ENCODE results near the gene ZBTB20. TPM values are rescaled to one million over a fixed set of nuclear protein-coding genes. Genes with fewer than 3 reads are reported as not detected.

The ZBTB20 gene
- total and polyA plus RNA-seq, 4 donors, result 0.88 to 83.2 (median 20.4) TPM

DNA sequence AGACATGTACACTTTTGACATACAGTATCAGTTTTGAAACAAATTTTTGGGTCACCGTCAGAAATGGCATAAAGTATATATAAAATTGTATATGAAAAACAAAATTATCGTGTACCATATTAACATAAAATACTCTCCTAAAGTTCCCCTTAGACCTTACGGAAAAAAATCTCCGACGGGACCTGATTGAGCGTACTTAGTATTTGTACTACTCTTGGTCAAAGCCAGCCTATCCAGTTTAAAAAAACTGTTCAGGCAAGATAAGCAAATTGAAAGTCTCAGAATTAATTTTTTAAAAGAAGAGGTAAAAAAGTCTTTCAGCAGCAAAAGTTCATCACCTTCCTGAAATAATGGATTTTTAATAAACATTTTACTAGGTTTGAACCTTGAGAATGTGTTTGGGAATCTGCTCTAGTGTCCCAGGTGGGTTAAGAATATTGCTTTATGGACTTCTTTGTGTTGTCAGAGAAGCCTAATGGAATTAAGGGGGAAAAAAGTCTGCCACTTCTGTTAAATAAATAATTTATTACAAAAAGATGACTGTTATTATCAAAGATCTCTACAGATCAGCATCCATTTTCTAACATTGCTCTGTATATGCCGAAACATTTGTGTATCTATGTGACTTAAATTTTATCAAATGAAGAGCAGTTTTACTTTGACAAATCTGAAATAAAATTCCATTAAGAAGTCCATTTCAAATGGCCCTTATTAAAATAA lies 48.6 kb downstream of the ZBTB20 start:
- 64% methylated on average over 7 of the region's 7 CpGs for WGBS
- no peak for DNase-seq (ENCODE audit: low spot score)
- Histone ChIP-seq H3K9me3 (ENCODE audit: control insufficient read depth in 4 of 4, low read length in 3 of 4) (no peaks in the 10 kb centered on the region), H3K4me1 (ENCODE audit: control insufficient read depth in 4 of 4, insufficient read depth in 4 of 4, low read length in 3 of 4) (peaks cover under 1 to 22% (median 17%) of the 10 kb centered on the region in 4 donors), H3K9ac (ENCODE audit: low read depth in 1 of 2, low read length in 2 of 2) (no peak overlapping the region), H3K27ac (ENCODE audit: low read depth in 1 of 2, low read length in 2 of 2) (no peak overlapping the region), H3K36me3 (ENCODE audit: control insufficient read depth in 4 of 4, insufficient read depth in 3 of 4, low read depth in 1 of 4, low read length in 3 of 4) (peaks cover 0 to 2% (median 0%) of the 10 kb centered on the region in 4 donors), H3K4me3 (ENCODE audit: low read depth in 1 of 3, low read length in 3 of 3) (no peak overlapping the region), H3K27me3 (ENCODE audit: control insufficient read depth in 4 of 4, insufficient read depth in 4 of 4, low read length in 3 of 4) (no peaks in the 10 kb centered on the region)
- TF ChIP-seq FOXA2 (IDR thresholded peaks at IDR 0.05) (no peak), TAF1 (conservative IDR thresholded peaks at IDR 0.05) (no peak), GABPA (IDR thresholded peaks at IDR 0.05 in 1 of 2, conservative IDR thresholded peaks at IDR 0.05 in 1 of 2) (no peak)

DNA sequence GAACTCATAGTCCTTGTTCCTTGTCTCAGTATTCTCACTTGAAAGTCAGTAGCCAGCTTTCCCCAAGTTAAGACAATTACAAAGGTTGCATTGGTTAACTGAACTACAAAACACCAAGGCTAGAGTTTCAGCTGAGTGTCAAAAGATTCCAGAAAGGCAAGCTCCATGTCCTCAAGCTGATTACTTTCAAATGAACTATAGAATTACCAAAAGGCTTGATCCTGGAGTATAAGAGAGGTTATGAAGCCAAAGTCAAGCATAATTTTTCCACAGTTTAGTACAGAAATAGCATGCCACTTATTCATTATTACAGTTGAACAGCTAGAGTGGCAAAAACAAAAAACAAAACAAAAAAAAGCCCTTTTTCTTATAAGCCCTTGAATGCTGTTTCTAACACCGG lies 51.9 kb downstream of the ZBTB20 start:
- 88% methylated on average over 1 of the region's 1 CpG for WGBS
- peaks cover 1 to 24% (median 13%) of the 10 kb centered on the region in 4 donors for H3K4me1 ChIP-seq (ENCODE audit: control insufficient read depth in 4 of 4, insufficient read depth in 4 of 4, low read length in 3 of 4)
- H3K36me3 ChIP-seq (ENCODE audit: control insufficient read depth in 4 of 4, insufficient read depth in 3 of 4, low read depth in 1 of 4, low read length in 3 of 4), result no peaks in the 10 kb centered on the region
- H3K27ac ChIP-seq (ENCODE audit: low read depth in 1 of 2, low read length in 2 of 2), result no peak overlapping the region
- no peak overlapping the region for H3K9ac ChIP-seq (ENCODE audit: low read depth in 1 of 2, low read length in 2 of 2)
- TF ChIP-seq HNF4G (IDR thresholded peaks at IDR 0.05) (no peak), FOXA1 (IDR thresholded peaks at IDR 0.05) (no peak), RAD21 (IDR thresholded peaks at IDR 0.05) (no peak), RXRA (IDR thresholded peaks at IDR 0.05) (no peak), HNF4A (conservative IDR thresholded peaks at IDR 0.05) (no peak), TAF1 (conservative IDR thresholded peaks at IDR 0.05) (no peak)
- TF ChIP-seq, protein P1, sequence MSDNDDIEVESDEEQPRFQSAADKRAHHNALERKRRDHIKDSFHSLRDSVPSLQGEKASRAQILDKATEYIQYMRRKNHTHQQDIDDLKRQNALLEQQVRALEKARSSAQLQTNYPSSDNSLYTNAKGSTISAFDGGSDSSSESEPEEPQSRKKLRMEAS (IDR thresholded peaks at IDR 0.05), result no peak
- DNase-seq (ENCODE audit: low spot score), result no peak
- no peak overlapping the region for H3K4me3 ChIP-seq (ENCODE audit: low read depth in 1 of 3, low read length in 3 of 3)
- no peaks in the 10 kb centered on the region for H3K27me3 ChIP-seq (ENCODE audit: control insufficient read depth in 4 of 4, insufficient read depth in 4 of 4, low read length in 3 of 4)
- H3K9me3 ChIP-seq (ENCODE audit: control insufficient read depth in 4 of 4, low read length in 3 of 4), result no peaks in the 10 kb centered on the region

DNA sequence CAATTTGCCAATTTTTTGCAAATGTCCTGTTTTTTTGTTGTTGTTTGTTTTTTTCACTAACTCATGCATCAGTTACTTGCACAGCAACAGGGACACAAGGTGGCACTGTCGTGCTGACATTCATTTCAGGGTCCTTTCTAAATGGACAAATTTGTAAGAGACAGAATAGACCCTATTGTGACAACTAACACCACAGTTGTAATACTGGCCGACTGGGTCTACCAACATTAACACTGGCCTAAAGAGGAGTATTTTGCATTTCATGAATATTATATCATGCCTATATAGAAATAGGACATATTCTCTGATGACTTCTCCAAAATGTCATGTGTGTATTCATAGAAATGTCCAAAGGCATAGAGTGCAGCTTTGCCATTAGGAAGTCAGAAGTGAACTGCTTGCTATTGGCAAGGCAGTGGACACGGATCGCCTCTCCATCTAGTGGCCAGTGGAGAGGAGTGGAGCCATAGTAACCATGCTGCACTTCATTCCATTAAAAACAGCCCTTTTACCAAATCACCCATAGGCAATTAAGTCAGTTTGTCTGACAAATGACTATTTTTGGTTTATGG lies 54.8 kb downstream of the ZBTB20 start:
- peaks cover 4 to 14% (median 6%) of the 10 kb centered on the region in 4 donors for H3K4me1 ChIP-seq (ENCODE audit: control insufficient read depth in 4 of 4, insufficient read depth in 4 of 4, low read length in 3 of 4)
- WGBS, result 12% methylated on average over 4 of the region's 4 CpGs
- H3K27me3 ChIP-seq (ENCODE audit: control insufficient read depth in 4 of 4, insufficient read depth in 4 of 4, low read length in 3 of 4), result no peaks in the 10 kb centered on the region

More for the DNA sequence above, 54.8 kb downstream of the ZBTB20 start:
- no peak for TF ChIP-seq EGR1 (IDR thresholded peaks at IDR 0.05; ENCODE audit: low read depth in 2 of 2)
- no peak for TF ChIP-seq TAF1 (conservative IDR thresholded peaks at IDR 0.05)
- TF ChIP-seq, protein P2, sequence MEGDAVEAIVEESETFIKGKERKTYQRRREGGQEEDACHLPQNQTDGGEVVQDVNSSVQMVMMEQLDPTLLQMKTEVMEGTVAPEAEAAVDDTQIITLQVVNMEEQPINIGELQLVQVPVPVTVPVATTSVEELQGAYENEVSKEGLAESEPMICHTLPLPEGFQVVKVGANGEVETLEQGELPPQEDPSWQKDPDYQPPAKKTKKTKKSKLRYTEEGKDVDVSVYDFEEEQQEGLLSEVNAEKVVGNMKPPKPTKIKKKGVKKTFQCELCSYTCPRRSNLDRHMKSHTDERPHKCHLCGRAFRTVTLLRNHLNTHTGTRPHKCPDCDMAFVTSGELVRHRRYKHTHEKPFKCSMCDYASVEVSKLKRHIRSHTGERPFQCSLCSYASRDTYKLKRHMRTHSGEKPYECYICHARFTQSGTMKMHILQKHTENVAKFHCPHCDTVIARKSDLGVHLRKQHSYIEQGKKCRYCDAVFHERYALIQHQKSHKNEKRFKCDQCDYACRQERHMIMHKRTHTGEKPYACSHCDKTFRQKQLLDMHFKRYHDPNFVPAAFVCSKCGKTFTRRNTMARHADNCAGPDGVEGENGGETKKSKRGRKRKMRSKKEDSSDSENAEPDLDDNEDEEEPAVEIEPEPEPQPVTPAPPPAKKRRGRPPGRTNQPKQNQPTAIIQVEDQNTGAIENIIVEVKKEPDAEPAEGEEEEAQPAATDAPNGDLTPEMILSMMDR (IDR thresholded peaks at IDR 0.05; ENCODE audit: low read depth, low read length, missing input control), result peak; percentile 77
- TF ChIP-seq, protein P1 (IDR thresholded peaks at IDR 0.05), result no peak
- no peak for TF ChIP-seq NR2F2 (IDR thresholded peaks at IDR 0.05)
- TF ChIP-seq HNF4G (IDR thresholded peaks at IDR 0.05), result no peak
- peak; percentile 90 to 93 for TF ChIP-seq RAD21 (IDR thresholded peaks at IDR 0.05)
- peak; percentile 52 for TF ChIP-seq YY1 (IDR thresholded peaks at IDR 0.05)
- TF ChIP-seq, protein P3, sequence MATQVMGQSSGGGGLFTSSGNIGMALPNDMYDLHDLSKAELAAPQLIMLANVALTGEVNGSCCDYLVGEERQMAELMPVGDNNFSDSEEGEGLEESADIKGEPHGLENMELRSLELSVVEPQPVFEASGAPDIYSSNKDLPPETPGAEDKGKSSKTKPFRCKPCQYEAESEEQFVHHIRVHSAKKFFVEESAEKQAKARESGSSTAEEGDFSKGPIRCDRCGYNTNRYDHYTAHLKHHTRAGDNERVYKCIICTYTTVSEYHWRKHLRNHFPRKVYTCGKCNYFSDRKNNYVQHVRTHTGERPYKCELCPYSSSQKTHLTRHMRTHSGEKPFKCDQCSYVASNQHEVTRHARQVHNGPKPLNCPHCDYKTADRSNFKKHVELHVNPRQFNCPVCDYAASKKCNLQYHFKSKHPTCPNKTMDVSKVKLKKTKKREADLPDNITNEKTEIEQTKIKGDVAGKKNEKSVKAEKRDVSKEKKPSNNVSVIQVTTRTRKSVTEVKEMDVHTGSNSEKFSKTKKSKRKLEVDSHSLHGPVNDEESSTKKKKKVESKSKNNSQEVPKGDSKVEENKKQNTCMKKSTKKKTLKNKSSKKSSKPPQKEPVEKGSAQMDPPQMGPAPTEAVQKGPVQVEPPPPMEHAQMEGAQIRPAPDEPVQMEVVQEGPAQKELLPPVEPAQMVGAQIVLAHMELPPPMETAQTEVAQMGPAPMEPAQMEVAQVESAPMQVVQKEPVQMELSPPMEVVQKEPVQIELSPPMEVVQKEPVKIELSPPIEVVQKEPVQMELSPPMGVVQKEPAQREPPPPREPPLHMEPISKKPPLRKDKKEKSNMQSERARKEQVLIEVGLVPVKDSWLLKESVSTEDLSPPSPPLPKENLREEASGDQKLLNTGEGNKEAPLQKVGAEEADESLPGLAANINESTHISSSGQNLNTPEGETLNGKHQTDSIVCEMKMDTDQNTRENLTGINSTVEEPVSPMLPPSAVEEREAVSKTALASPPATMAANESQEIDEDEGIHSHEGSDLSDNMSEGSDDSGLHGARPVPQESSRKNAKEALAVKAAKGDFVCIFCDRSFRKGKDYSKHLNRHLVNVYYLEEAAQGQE (IDR thresholded peaks at IDR 0.05), result no peak
- no peak for TF ChIP-seq RXRA (IDR thresholded peaks at IDR 0.05)
- TF ChIP-seq GABPA (IDR thresholded peaks at IDR 0.05 in 1 of 2, conservative IDR thresholded peaks at IDR 0.05 in 1 of 2), result no peak
- no peak for TF ChIP-seq FOXA2 (IDR thresholded peaks at IDR 0.05)
- TF ChIP-seq, protein P4, sequence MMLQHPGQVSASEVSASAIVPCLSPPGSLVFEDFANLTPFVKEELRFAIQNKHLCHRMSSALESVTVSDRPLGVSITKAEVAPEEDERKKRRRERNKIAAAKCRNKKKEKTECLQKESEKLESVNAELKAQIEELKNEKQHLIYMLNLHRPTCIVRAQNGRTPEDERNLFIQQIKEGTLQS (IDR thresholded peaks at IDR 0.05), result no peak
- no peak for TF ChIP-seq JUND (IDR thresholded peaks at IDR 0.05)
- TF ChIP-seq SP1 (IDR thresholded peaks at IDR 0.05), result no peak
- TF ChIP-seq, protein P5, sequence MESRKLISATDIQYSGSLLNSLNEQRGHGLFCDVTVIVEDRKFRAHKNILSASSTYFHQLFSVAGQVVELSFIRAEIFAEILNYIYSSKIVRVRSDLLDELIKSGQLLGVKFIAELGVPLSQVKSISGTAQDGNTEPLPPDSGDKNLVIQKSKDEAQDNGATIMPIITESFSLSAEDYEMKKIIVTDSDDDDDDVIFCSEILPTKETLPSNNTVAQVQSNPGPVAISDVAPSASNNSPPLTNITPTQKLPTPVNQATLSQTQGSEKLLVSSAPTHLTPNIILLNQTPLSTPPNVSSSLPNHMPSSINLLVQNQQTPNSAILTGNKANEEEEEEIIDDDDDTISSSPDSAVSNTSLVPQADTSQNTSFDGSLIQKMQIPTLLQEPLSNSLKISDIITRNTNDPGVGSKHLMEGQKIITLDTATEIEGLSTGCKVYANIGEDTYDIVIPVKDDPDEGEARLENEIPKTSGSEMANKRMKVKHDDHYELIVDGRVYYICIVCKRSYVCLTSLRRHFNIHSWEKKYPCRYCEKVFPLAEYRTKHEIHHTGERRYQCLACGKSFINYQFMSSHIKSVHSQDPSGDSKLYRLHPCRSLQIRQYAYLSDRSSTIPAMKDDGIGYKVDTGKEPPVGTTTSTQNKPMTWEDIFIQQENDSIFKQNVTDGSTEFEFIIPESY (IDR thresholded peaks at IDR 0.05), result no peak
- TF ChIP-seq HNF4A (conservative IDR thresholded peaks at IDR 0.05), result peak in 1 of 2 donors; percentile 11
- H3K36me3 ChIP-seq (ENCODE audit: control insufficient read depth in 4 of 4, insufficient read depth in 3 of 4, low read depth in 1 of 4, low read length in 3 of 4), result no peaks in the 10 kb centered on the region
- H3K27ac ChIP-seq (ENCODE audit: low read depth in 1 of 2, low read length in 2 of 2), result no peak overlapping the region
- H3K9ac ChIP-seq (ENCODE audit: low read depth in 1 of 2, low read length in 2 of 2), result peak overlapping the region in 1 of 2 donors; percentile 25
- H3K4me3 ChIP-seq (ENCODE audit: low read depth in 1 of 3, low read length in 3 of 3), result no peak overlapping the region
- no peaks in the 10 kb centered on the region for H3K9me3 ChIP-seq (ENCODE audit: control insufficient read depth in 4 of 4, low read length in 3 of 4)
- peak; percentile 39 for DNase-seq (ENCODE audit: low spot score)

Data from liver (tissue), 9 donors.